GM12878 (cell line): ENCODE measurements around the gene GGT5.

Experiments
- CREB1 ChIP-seq: IDR thresholded peaks from 2 replicates; pipeline ENCODE4 v1.6.1; 2012; ENCODE audit warnings: low read depth, mild to moderate bottlenecking, inconsistent platforms
- EZH2 ChIP-seq: IDR thresholded peaks from 2 replicates; pipeline ENCODE4 v1.6.1; 2012; ENCODE audit warnings: low read depth, mild to moderate bottlenecking, control low read depth, inconsistent platforms, low read length, borderline replicate concordance; ENCODE audit not compliant: control insufficient read depth
- JUNB ChIP-seq: IDR thresholded peaks from 2 replicates; pipeline ENCODE4 v1.6.1; 2016; ENCODE audit warnings: antibody characterized with exemption, mild to moderate bottlenecking
- NRF1 ChIP-seq: conservative IDR thresholded peaks from 2 replicates; pipeline ENCODE4 v1.6.1; 2011; ENCODE audit warnings: mild to moderate bottlenecking, low read depth, low read length, improper control_type of control experiment
- POLR2A ChIP-seq: IDR thresholded peaks from 2 replicates; pipeline ENCODE4 v1.6.1; 2011; ENCODE audit warnings: low read depth, mild to moderate bottlenecking, low read length
- SP1 ChIP-seq: IDR thresholded peaks from one replicate; pipeline ENCODE4 v1.6.1; 2011; ENCODE audit warnings: low read depth, low read length
- USF1 ChIP-seq: IDR thresholded peaks from 2 replicates; pipeline ENCODE4 v1.6.1; 2011; ENCODE audit warnings: borderline replicate concordance, low read depth, mild to moderate bottlenecking, moderate library complexity, mixed read lengths, low read length; ENCODE audit not compliant: insufficient read depth; ENCODE audit errors: extremely low read length
- ZNF592 ChIP-seq: fragments of 450-650 bp; IDR thresholded peaks from 2 replicates; pipeline ENCODE4 v1.6.1; 2017; ENCODE audit warnings: mild to moderate bottlenecking, moderate library complexity

- TF ChIP-seq USF1 (no peak), SP1 (no peak), JUNB (no peak), NRF1 (no peak), EZH2 (no peak), POLR2A (no peak), CREB1 (no peak), ZNF592 (no peak)
Measured at GRCh38 chr22:24231706-24232105, 13.2 kb downstream of the GGT5 start.
